ENCODE measurements around the gene CACNG4. TPM values are rescaled to one million over a fixed set of nuclear protein-coding genes. Genes with fewer than 3 reads are reported as not detected.

The CACNG4 gene
- total RNA-seq, 4 donors from 2014 or later, result 0.27 to 1.9 TPM; not detected in 2

DNA sequence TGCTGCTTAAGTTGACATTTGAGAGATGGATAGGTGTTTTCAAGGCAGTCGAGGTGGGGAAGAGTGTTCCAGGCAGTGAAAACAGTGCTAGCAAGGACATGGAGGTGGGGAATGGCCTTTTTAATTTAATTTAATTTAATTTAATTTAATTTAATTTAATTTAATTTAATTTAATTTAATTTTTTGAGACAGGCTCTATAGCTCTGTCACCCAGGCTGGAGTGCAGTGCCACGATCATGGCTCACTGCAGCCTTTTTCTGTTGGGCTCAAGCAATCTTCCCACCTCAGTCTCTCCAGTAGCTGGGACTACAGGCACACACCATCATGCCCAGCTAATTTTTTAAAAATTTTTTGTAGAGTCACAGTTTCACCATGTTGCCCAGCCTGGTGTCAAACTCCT lies 32.2 kb upstream of the CACNG4 start:
- DNase-seq, result no peak
- Histone ChIP-seq H3K27me3 (peaks cover 6% of the 10 kb centered on the region), H3K9me3 (no peaks in the 10 kb centered on the region), H3K4me3 (no peak overlapping the region), H3K27ac (no peak overlapping the region), H3K36me3 (no peaks in the 10 kb centered on the region), H3K4me1 (no peaks in the 10 kb centered on the region)
- TF ChIP-seq EP300 (IDR thresholded peaks at IDR 0.05; ENCODE audit: low read depth) (no peak), CTCF (IDR thresholded peaks at IDR 0.05) (no peak), POLR2AphosphoS5 (IDR thresholded peaks at IDR 0.05) (no peak)
- in situ Hi-C loops (cut with MboI; ENCODE audit: low pct_ligation_motif_present in 1 of 4, low pct_unique_long_range_greater_than_20kb in 1 of 4, low sequenced_read_pairs in 3 of 4), result no loop called here
- 76 to 83% methylated on average over 2 of the region's 2 CpGs for WGBS, 2 donors (ENCODE audit: low coverage in 1 of 2)
- intact Hi-C loops (cut with DNase I; ENCODE audit: low total_unique reads), result no loop called here

DNA sequence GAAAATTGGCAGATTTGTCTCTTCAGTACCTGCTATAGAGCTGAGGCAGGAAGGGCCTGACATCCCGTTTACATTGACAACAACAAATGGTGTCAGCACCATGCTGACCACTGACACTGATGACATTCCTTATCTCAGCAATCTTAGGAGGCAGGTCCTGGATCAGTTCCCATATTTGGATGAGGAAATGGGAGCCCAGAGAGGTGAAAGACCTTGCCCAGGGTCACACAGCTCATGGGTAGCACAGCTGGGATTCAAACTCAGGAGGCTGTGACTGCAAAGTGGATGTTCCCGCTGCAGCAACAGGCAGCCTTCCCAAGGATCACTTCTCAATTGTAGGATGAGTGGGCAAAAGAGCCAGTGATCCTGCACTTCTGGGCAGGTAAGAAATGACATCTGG lies 30.5 kb upstream of the CACNG4 start:
- H3K27me3 ChIP-seq, result no peaks in the 10 kb centered on the region
- H3K4me1 ChIP-seq, result no peaks in the 10 kb centered on the region
- H3K4me3 ChIP-seq, result no peak overlapping the region
- H3K36me3 ChIP-seq, result no peaks in the 10 kb centered on the region
- DNase-seq, result no peak
- intact Hi-C loops (cut with DNase I; ENCODE audit: low total_unique reads), result no loop called here
- H3K27ac ChIP-seq, result no peak overlapping the region
- 43% methylated on average over 2 of the region's 2 CpGs; no CpG with 5 or more reads in 1 of the 2 donors for WGBS, 2 donors (ENCODE audit: low coverage in 1 of 2)
- H3K9me3 ChIP-seq, result no peaks in the 10 kb centered on the region
- no peak for TF ChIP-seq POLR2AphosphoS5 (IDR thresholded peaks at IDR 0.05)
- TF ChIP-seq EP300 (IDR thresholded peaks at IDR 0.05; ENCODE audit: low read depth), result no peak
- TF ChIP-seq CTCF (IDR thresholded peaks at IDR 0.05), result no peak
- TF ChIP-seq POLR2A (IDR thresholded peaks at IDR 0.05), result no peak
- in situ Hi-C loops (cut with MboI; ENCODE audit: low pct_ligation_motif_present in 1 of 4, low pct_unique_long_range_greater_than_20kb in 1 of 4, low sequenced_read_pairs in 3 of 4), result no loop called here

DNA sequence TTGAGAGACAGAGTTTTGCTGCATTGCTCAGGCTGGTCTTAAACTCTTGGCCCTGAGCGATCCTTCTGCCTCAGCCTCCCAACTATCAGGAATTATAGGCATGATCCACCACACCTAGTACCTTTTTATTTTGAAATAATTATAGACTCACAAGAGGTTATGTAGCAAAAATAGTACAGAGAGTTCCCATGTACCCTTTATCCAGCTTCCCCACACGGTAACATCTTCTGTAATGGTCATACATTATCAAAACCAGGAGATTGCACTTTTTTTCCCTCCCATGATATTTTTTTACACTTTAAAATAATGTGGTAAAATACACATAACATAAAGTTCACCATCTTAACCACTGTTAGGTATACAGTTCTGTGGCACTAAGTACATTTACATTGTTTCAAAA lies 28.8 kb upstream of the CACNG4 start:
- Histone ChIP-seq H3K9me3 (no peaks in the 10 kb centered on the region), H3K27me3 (peaks cover 8% of the 10 kb centered on the region), H3K4me1 (no peaks in the 10 kb centered on the region), H3K27ac (no peak overlapping the region), H3K4me3 (no peak overlapping the region), H3K36me3 (no peaks in the 10 kb centered on the region)
- intact Hi-C loops (cut with DNase I; ENCODE audit: low total_unique reads), result no loop called here
- in situ Hi-C loops (cut with MboI; ENCODE audit: low pct_ligation_motif_present in 1 of 4, low pct_unique_long_range_greater_than_20kb in 1 of 4, low sequenced_read_pairs in 3 of 4), result no loop called here
- WGBS, 2 donors (ENCODE audit: low coverage in 1 of 2), result 79 to 92% methylated on average over 2 of the region's 2 CpGs
- no peak for TF ChIP-seq EP300 (IDR thresholded peaks at IDR 0.05; ENCODE audit: low read depth)
- TF ChIP-seq POLR2AphosphoS5 (IDR thresholded peaks at IDR 0.05), result no peak
- no peak for TF ChIP-seq CTCF (IDR thresholded peaks at IDR 0.05)
- no peak for TF ChIP-seq POLR2A (IDR thresholded peaks at IDR 0.05)
- DNase-seq, result no peak

DNA sequence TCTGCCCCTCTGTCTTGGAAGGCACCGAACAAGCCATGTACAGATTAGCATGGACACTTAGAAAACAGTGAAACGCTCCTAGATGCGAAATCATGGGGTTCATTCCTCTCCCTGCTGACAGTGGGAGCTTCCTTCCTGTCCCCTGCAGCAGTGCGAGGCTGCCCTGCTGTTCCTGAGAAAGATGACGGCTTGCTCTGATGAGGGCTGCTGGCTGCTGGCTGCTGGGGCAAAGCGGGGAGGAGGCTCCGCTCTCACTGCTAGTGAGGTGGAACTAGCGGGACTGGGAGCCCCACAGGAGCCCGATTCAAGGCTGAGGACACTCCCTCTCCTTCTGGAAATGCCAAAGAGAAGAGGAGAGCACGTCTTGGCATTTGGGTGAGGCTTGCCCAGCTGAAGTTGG lies 25.9 kb upstream of the CACNG4 start:
- in situ Hi-C loops (cut with MboI; ENCODE audit: low pct_ligation_motif_present in 1 of 4, low pct_unique_long_range_greater_than_20kb in 1 of 4, low sequenced_read_pairs in 3 of 4), result no loop called here
- no peaks in the 10 kb centered on the region for H3K36me3 ChIP-seq
- DNase-seq, result no peak
- no peaks in the 10 kb centered on the region for H3K9me3 ChIP-seq
- no peak overlapping the region for H3K27ac ChIP-seq
- H3K4me1 ChIP-seq, result no peaks in the 10 kb centered on the region
- intact Hi-C loops (cut with DNase I; ENCODE audit: low total_unique reads), result no loop called here
- H3K4me3 ChIP-seq, result no peak overlapping the region
- no peak for TF ChIP-seq POLR2AphosphoS5 (IDR thresholded peaks at IDR 0.05)
- TF ChIP-seq POLR2A (IDR thresholded peaks at IDR 0.05), result no peak
- no peak for TF ChIP-seq EP300 (IDR thresholded peaks at IDR 0.05; ENCODE audit: low read depth)
- TF ChIP-seq CTCF (IDR thresholded peaks at IDR 0.05), result no peak
- 77% methylated on average over 9 of the region's 10 CpGs; no CpG with 5 or more reads in 1 of the 2 donors for WGBS, 2 donors (ENCODE audit: low coverage in 1 of 2)
- H3K27me3 ChIP-seq, result peaks cover 18% of the 10 kb centered on the region
